ENCODE data around the gene MILR1. TPM values are rescaled to one million over a fixed set of nuclear protein-coding genes. Genes with fewer than 3 reads are reported as not detected.

MILR1 gene
- total and polyA plus RNA-seq, 2 experiments from 2014 or later: 0.47 TPM

- Histone ChIP-seq H3K36me3 (replicated peaks; ENCODE audit: insufficient read depth, low read depth) (no peaks in the 10 kb centered on the region), H3K9me3 (ENCODE audit: low read depth) (no peaks in the 10 kb centered on the region), H4K20me1 (ENCODE audit: insufficient read depth, poor library complexity, severe bottlenecking) (peaks cover 65% of the 10 kb centered on the region), H3K9me2 (replicated peaks; ENCODE audit: insufficient read depth) (no peaks in the 10 kb centered on the region), H3K4me1 (ENCODE audit: insufficient read depth) (peaks cover 13% of the 10 kb centered on the region), H3K27ac (peak within 1 kb of the TSS; percentile 100), H3K4me2 (peak within 1 kb of the TSS; percentile 74), H2AFZ (peak within 1 kb of the TSS; percentile 49), H3K27me3 (no peaks in the 10 kb centered on the region), H3K79me2 (peaks cover 75% of the 10 kb centered on the region), H3K4me3 (peak within 1 kb of the TSS; percentile 93)
- DNase-seq (ENCODE audit: low spot score): peak; percentile 97
- TF ChIP-seq EZH2phosphoT487 (IDR thresholded peaks at IDR 0.05; ENCODE audit: low read depth, severe bottlenecking, unreplicated experiment): no peak
- TF ChIP-seq EZH2 (IDR thresholded peaks at IDR 0.05; ENCODE audit: borderline replicate concordance): no peak
- TF ChIP-seq, protein P1, sequence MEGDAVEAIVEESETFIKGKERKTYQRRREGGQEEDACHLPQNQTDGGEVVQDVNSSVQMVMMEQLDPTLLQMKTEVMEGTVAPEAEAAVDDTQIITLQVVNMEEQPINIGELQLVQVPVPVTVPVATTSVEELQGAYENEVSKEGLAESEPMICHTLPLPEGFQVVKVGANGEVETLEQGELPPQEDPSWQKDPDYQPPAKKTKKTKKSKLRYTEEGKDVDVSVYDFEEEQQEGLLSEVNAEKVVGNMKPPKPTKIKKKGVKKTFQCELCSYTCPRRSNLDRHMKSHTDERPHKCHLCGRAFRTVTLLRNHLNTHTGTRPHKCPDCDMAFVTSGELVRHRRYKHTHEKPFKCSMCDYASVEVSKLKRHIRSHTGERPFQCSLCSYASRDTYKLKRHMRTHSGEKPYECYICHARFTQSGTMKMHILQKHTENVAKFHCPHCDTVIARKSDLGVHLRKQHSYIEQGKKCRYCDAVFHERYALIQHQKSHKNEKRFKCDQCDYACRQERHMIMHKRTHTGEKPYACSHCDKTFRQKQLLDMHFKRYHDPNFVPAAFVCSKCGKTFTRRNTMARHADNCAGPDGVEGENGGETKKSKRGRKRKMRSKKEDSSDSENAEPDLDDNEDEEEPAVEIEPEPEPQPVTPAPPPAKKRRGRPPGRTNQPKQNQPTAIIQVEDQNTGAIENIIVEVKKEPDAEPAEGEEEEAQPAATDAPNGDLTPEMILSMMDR (IDR thresholded peaks at IDR 0.05; ENCODE audit: poor library complexity): no peak
- WGBS (ENCODE audit: low lambda C conversion rate, missing lambda C conversion rate): under 1% methylated on average over 72 of the region's 77 CpGs
These were observed 57.9 kb downstream of the MILR1 start, which contains the start of gene CEP95 for GRCh38 chr17:64506576-64507412. Gene CEP95 (plus strand): TSS chr17:64506977. CDS start chr17:64507098, 121 bp downstream.

- peaks cover 74% of the 10 kb centered on the region for H3K79me2 ChIP-seq
- H3K4me1 ChIP-seq (ENCODE audit: insufficient read depth): peaks cover 13% of the 10 kb centered on the region
- no peaks in the 10 kb centered on the region for H3K9me3 ChIP-seq (ENCODE audit: low read depth)
- peak overlapping the region; percentile 58 for H3K4me3 ChIP-seq
- no peaks in the 10 kb centered on the region for H3K9me2 ChIP-seq (replicated peaks; ENCODE audit: insufficient read depth)
- H3K27ac ChIP-seq: peak overlapping the region; percentile 100
- WGBS (ENCODE audit: low lambda C conversion rate, missing lambda C conversion rate): 2% methylated on average over 13 of the region's 13 CpGs
- peak; percentile 81 for DNase-seq (ENCODE audit: low spot score)
- H3K36me3 ChIP-seq (replicated peaks; ENCODE audit: insufficient read depth, low read depth): no peaks in the 10 kb centered on the region
- TF ChIP-seq EZH2 (IDR thresholded peaks at IDR 0.05; ENCODE audit: borderline replicate concordance) (no peak), EZH2phosphoT487 (IDR thresholded peaks at IDR 0.05; ENCODE audit: low read depth, severe bottlenecking, unreplicated experiment) (no peak)
- TF ChIP-seq, protein P1 (IDR thresholded peaks at IDR 0.05; ENCODE audit: poor library complexity): peak; percentile 52
- H4K20me1 ChIP-seq (ENCODE audit: insufficient read depth, poor library complexity, severe bottlenecking): peaks cover 65% of the 10 kb centered on the region
- H3K27me3 ChIP-seq: no peaks in the 10 kb centered on the region
- H2AFZ ChIP-seq: peak overlapping the region; percentile 49
- peak overlapping the region; percentile 74 for H3K4me2 ChIP-seq
These were observed 58.5 kb downstream of the MILR1 start for GRCh38 chr17:64507413-64507782.

GRCh38 chr17:64508683-64509082 is 59.8 kb downstream of the MILR1 start:
- no peak for TF ChIP-seq EZH2 (IDR thresholded peaks at IDR 0.05; ENCODE audit: borderline replicate concordance)
- no peak for TF ChIP-seq EZH2phosphoT487 (IDR thresholded peaks at IDR 0.05; ENCODE audit: low read depth, severe bottlenecking, unreplicated experiment)
- TF ChIP-seq, protein P1 (IDR thresholded peaks at IDR 0.05; ENCODE audit: poor library complexity): no peak
- no peaks in the 10 kb centered on the region for H3K27me3 ChIP-seq
- 79% methylated on average over 2 of the region's 2 CpGs for WGBS (ENCODE audit: low lambda C conversion rate, missing lambda C conversion rate)
- H3K36me3 ChIP-seq (replicated peaks; ENCODE audit: insufficient read depth, low read depth): no peaks in the 10 kb centered on the region
- H3K4me3 ChIP-seq: no peak overlapping the region
- no peak overlapping the region for H2AFZ ChIP-seq
- H3K79me2 ChIP-seq: peaks cover 69% of the 10 kb centered on the region
- peak overlapping the region; percentile 74 for H3K4me2 ChIP-seq
- no peaks in the 10 kb centered on the region for H3K9me3 ChIP-seq (ENCODE audit: low read depth)
- peaks cover 55% of the 10 kb centered on the region for H4K20me1 ChIP-seq (ENCODE audit: insufficient read depth, poor library complexity, severe bottlenecking)
- no peak for DNase-seq (ENCODE audit: low spot score)
- H3K9me2 ChIP-seq (replicated peaks; ENCODE audit: insufficient read depth): no peaks in the 10 kb centered on the region
- peaks cover 4% of the 10 kb centered on the region for H3K4me1 ChIP-seq (ENCODE audit: insufficient read depth)
- no peak overlapping the region for H3K27ac ChIP-seq
